GM18868 (cell line): ENCODE data around the gene WSB2.
"Not testable (repeated sequence)": the region's sequence is repeated elsewhere in the genome, so short reads cannot be mapped to it uniquely, and the experiment has no call there.

ENCODE experiments used
- ATAC-seq: cut with Tn5 transposase; IDR thresholded peaks from one replicate; pipeline ENCODE4 v1.9.1; 2021; ENCODE audit warnings: mild to moderate bottlenecking, moderate library complexity; ENCODE audit not compliant: unreplicated experiment

The WSB2 gene

DNA sequence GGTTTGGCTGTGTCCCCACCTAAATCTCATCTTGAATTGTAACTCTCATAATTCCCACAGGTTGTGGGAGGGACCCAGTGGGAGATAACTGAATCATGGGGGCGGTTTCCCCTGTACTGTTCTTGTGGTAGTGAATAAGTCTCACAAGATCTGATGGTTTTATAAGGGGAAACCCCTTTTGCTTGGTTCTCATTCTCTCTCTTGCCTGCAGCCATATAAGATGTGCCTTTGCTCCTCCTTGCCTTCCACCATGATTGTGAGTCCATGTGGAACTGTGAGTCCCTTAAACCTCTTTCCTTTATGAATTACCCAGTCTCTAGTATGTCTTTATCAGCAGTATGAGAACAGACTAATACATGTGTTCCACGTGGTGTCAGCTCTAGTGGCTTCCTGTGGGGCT lies 61.2 kb downstream of the WSB2 start:
- ATAC-seq, result not testable (repeated sequence)

DNA sequence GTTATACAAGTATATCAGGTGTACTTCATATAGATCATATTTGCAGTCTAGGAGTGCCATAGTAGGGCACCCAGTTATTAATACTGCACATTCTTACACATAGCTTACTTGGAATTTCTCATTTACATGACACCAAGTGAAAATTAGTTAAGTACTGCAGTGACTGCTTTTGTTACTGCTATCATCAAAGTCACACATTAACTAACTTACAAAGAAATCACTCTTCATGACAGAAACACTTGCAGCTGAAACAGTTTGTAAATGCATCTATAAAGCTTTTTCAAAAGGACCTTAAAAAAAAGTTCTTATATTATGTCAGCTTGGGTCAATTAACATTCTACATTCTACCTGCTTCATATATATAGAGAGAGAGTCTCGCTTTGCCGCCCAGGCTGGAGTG lies 62.3 kb downstream of the WSB2 start:
- no peak for ATAC-seq

DNA sequence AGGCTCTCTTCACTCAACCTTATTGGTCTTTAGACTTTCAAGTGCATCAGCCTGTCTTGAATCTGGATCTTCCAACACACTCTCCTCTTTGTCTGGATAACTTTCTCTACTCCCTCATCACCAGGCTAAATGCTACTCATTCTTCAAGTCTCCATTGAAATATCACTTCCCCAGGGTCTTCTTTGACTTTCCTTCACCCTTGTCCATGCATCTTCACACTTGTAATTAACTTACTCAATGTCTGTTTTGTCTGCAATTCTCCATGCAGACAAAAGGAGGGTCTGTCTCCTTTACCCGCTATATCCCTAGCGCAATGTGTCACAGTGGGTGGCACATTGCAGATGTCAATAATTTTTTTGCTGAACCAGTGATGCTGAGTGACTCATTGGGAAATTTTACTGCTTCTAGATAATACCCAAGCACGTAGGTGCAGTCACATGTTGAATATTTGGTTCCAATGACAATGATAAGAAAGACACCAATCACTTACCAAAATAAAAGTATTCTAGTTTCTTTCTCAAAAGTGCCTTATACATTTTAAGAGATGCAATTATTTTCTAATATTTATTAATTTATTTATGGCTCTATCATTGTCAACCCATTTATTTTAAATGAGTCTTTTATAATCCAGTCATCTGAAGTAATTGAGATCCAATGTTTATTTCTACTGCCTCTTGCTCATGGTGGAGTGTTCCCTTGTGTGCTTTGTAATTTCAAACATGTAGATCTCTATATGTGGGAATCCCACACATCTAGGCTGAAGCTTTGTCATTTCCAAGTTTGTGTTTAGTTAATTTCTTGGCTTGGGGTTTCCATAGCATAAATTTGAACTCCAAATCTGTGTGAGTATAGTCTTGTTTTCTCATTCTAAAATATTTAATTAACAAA lies 66.2 kb downstream of the WSB2 start:
- no peak for ATAC-seq

DNA sequence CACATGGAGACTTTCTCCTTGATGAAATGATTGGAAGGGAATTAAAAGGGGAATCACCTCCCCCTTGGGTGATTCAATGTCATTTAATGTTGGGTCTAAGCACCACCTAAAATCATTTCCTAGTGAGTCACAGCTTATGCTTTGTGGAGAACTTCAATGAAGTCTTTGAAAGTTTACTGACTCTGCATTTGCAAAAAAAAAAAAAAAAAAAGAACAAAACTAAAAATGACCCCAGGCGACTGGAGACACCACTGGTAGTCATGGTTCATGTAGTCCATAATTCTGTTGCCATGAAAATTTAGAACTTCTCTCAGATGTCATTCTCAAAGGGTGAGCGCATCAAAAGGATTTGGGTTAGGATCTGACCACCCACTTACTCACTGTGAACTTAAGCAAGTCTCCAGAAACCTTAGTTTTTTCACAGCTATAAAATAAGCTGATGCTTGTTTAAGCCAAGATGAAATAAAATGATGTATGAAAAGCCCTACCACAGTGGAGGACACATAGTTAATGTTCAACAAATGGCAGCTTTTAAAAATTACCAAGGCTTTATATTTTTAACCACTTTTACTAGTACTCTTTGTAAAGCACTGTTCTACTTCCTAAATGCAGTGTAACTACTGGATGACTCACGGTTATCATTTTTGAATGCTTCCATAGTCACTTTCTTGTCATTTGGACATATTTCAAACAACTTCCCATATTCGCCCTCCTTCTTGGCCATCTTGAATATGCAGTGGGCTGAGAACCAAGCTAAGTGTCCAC lies 74.1 kb downstream of the WSB2 start:
- ATAC-seq, result no peak

DNA sequence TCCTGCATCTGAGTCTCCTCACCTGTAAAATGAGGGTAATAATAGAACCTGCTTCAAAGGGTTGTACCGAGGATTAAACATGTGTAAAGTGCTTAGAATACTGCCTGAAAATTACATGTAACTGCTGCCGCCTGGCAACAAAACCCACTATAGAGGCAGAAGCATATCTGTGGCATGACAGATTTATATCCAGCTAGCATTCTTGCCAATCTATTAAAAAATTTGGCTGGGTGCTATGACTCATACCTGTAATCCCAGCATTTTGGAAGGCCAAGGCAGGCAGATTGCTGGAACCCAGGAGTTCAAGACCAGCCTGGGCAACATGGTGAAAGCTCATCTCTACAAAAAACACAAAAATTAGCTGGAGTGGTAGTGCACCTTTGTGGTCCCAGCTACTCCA lies 75.8 kb downstream of the WSB2 start:
- no peak for ATAC-seq
